ENCODE measurements around the gene PCSK9.
"Not testable (repeated sequence)": the region's sequence is repeated elsewhere in the genome, so short reads cannot be mapped to it uniquely, and the experiment has no call there.

The PCSK9 gene

GRCh38 chr1:55010194-55010886 lies 29.0 kb upstream of the PCSK9 start:
- no peak for DNase-seq

DNA sequence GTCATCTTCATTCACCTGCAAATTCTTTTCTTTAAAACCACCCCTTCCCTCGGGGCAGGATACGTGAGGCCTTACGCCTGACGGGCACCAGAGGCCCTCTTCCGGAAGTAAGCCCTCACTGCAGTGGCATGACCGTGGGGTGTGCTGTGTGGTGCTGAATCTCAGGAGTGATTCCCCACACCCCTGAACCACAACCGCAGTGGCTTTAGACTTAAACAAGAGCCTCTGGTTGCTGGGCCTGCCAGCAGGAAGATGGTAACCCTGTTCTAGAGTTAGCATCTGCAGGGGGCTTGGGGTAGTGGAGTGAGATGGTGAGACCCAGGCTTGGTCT lies 28.5 kb upstream of the PCSK9 start:
- no peak for DNase-seq

- no peak for DNase-seq
Measured at GRCh38 chr1:55012661-55013060, 26.7 kb upstream of the PCSK9 start.

DNA sequence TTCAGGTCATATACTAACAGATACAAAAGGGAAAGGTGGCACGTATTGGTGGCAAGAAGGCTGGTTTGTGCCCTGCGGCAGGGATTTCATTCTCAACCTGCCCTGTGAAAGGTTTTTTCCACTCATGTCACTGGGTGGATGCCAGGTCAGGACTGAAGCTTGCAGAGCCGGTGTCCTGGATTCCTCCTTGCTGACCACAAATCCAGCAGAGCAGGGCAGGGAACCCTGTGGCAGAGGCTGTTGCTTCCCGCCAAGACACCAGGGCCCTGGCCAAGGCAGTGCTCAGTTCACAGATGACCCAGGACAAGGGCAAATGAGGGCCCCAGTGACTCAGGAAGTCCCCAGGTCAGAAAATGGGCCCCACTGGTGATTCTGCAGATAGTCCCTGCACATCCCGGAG lies 24.2 kb upstream of the PCSK9 start:
- no peak for DNase-seq

DNA sequence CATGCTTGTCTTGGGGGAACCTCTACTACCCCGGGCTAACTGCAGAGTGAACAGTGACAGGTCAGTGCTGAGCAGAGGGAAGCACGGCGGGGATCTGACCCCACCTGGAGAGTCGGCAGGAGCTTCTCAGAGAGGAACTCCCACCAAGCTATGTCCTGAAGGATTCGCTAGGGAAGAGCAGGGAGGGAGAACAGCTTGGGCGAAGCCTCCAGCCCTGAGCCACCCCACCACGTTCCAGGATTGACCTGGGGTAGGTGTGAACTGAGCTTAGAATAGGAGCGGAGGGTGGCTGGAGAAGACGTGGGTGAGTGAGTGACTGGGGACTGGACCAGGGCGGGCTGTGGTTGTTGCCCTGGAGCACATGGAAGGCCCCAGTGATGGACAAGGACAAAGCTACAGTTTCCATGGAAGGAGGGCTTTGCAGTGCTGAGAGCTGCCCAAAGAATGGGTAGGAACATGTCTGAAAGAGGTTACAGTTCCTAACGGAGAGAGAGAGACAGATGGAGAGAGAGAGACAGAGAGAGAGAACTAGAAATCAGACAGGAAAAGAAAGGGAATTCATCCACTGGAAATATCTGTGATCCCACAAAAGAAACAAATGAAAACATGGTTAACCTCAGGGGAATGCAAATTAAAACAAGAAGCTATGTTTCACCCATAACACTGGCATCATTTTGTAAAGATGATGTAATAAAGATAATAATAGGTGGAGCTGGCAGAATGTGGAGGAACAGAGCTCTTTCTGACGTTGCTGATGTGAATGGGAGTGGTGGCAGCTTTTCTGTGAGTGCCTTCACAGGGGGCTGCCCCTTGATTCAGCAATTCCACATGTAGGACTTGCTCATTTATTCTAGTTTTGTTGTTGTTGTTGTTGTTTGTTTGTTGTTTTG lies 23.4 kb upstream of the PCSK9 start:
- DNase-seq: no peak

DNA sequence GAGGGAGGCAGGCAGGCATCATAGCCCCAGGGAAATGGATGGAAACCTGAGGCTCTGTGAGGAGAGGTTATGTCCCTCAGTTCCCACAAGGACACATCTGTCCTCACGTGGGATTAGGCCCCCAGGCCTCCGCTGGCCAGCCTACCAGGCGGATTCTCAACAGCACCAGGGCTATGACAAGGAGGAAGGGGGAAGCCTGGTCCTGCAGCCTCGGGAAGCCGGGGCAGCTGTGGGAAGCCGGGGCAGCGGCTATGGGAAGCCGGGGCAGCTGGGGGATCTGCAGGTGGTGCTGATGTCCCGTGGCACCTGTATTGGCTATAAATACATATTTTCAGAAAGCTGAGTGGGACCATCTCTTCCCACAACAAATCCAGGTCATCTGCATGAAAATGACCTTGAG lies 21.0 kb upstream of the PCSK9 start:
- DNase-seq: no peak

- DNase-seq: peak; percentile 71 to 73
Measured at GRCh38 chr1:55021942-55022546, 17.3 kb upstream of the PCSK9 start.

GRCh38 chr1:55024163-55024562 lies 15.2 kb upstream of the PCSK9 start:
- not testable (repeated sequence) for DNase-seq

DNA sequence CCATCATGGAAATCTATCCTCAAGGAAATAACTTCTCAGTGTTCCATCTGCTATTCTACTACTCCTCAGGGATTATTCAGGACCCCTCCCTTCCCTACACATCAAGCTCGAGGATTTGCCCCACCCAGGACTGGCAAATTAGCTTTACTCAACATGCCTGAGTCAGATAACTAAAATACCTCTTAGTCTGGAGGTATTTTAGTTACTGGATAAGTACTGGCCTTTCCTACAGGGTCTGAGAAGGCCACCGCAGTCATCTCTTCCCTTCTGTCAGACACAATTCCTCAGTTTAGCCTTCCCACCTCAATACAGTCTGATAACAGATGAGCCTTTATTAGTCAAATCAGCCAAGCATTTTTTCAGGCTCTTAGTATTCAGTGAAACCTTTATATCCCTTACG lies 12.7 kb upstream of the PCSK9 start:
- not testable (repeated sequence) for DNase-seq

GRCh38 chr1:55031098-55031497 lies 8.2 kb upstream of the PCSK9 start:
- not testable (repeated sequence) for DNase-seq

GRCh38 chr1:55033265-55033614 lies 6.1 kb upstream of the PCSK9 start:
- DNase-seq: no peak

DNA sequence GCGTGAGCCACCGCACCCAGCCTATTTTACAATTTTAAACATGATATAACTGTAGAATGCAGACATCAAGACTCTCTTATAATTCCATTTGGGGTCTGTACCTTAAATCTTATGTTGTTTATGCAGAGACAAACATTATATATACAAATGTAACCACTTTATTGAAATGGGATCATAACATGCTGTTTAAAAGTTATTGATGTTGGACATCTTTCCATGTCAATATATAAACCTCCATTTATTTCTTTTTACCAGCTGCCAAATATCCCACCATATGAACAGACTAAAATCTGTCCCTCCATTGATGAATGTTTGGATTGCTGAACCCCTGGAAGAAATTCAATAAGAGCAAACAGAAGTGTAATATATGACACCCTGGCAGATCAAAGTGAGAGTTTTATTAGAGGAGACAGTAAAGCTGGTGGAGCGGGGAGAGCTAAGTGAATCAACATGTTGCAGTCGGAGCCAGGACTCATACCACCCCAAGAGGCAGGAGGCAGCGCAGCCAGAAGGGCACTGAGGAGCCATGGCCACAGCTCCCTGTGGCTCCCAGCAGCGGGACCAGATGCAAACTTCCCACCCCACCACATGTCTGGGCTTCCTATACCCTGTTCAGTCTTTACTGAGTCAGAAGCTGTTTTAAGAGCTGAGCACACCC lies 4.7 kb upstream of the PCSK9 start:
- DNase-seq: no peak

DNA sequence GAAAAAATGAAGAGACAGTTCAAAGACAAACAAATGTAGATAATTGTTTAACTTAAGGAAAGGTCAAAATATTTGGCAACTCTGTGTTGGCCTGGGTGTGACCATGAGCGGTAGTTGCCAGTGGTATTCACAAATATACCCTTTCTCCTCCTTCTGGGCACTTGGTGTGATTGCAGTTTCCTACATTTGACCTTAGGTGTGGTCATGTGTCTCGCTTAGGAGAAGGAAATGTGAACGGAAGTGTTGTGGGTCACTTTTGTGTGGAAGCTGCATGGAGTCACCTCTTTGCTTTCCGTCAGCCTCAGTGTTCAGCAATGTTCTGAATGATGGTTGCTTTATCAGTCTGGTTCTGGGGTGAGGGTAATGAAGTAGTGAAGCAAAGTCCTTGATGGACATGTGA lies 3.4 kb upstream of the PCSK9 start:
- no peak for DNase-seq

DNA sequence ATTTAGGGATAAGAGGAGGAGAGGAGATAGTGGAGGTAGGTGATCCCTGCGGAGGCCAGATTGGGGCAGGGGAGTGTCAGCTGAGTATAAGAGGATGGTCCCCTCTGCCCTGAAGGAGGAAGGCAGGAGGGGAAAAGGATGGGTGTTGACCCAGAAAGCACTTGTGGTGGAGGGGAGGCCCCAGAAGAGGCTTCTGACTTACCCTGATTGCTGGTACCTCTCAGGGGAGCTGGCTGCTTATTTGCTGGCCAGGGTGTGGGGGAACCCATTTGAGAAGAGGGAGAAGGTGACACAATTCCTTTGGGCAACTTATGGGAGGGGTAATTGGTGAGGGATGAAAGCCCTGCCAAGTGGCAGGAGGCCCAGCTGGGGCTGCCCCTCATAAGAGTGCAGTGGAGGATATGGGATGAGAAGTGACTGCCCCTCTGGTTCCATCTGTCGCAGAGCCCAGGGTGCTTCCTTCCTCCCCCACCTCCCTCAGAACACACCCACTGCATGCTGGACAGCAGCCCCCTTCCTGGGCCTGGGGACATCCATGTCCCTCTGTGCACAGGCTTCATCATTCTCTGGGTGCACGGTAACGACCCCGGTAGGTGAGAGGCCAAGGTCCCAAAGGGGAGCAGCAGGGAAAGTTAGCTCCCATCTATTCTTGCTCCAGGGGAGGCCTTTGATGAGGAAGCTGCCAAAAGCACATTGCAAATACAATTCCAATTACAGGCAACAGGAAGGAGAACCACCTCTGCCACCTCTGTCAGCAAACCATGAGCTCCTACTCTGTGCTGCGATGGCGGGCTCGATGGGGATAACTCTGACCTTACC lies 1.4 kb upstream of the PCSK9 start:
- no peak for DNase-seq

- no peak for DNase-seq
Measured at GRCh38 chr1:55038552-55038838, 853 bp upstream of the PCSK9 start.

DNA sequence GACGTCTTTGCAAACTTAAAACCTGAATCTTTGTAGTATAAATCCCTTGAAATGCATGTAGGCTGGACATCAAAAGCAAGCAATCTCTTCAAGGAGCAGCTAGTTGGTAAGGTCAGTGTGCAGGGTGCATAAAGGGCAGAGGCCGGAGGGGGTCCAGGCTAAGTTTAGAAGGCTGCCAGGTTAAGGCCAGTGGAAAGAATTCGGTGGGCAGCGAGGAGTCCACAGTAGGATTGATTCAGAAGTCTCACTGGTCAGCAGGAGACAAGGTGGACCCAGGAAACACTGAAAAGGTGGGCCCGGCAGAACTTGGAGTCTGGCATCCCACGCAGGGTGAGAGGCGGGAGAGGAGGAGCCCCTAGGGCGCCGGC lies 390 bp upstream of the PCSK9 start:
- no peak for DNase-seq

GRCh38 chr1:55040083-55040932 lies 960 bp downstream of the PCSK9 start:
- DNase-seq: no peak

DNA sequence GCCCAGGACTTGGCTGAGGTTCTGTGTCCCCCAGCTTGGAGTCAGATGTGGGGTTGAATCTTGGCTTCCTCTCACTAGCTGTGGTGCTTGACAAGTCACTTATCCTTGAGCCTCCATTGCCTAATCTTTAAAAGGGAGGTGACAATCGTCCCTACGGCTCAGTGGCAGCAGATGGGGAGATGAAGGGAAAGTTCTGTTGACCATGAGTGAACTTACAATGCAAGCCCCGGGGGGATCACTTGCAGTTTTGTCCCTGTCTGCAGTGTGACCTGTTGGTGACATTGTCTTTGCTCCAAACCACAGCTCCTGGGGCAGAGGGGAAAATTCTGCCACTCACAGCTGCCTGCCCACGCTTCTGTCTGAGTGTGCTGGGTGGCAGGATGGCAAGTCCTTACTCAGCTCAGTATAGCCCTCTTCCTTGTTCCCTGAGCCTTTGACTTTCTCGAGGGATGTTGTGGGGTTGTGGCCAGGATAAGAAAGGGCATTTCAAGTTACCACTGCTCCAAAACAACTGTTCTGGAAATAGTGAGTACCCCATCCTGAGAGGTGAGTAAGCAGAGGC lies 1.7 kb downstream of the PCSK9 start:
- DNase-seq: no peak

- DNase-seq: no peak
Measured at GRCh38 chr1:55041613-55042012, 2.3 kb downstream of the PCSK9 start.

DNA sequence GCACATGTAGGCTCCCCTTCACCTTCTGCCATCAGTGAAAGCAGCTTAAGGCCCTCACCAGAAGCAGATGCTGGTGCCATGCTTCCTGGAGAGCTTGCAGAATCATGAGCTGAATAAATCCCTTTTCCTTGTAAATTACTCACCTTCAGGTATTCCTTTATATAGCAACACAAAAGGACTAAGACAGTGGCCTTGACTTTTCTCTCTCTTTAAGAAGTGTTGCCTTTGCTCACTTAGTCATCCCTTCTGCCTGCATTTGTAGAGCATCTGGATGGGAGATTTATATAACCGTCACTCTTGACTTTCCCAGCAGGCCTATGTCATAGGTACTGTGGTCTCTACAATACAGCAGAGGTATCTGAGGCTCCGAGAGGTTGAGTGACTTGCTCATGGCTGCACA lies 3.7 kb downstream of the PCSK9 start:
- no peak for DNase-seq

GRCh38 chr1:55043726-55044125 lies 4.4 kb downstream of the PCSK9 start:
- no peak for DNase-seq

Measured in Kasumi-1 (cell line).